ENCODE measurements around the gene CLMN.

CLMN gene

DNA sequence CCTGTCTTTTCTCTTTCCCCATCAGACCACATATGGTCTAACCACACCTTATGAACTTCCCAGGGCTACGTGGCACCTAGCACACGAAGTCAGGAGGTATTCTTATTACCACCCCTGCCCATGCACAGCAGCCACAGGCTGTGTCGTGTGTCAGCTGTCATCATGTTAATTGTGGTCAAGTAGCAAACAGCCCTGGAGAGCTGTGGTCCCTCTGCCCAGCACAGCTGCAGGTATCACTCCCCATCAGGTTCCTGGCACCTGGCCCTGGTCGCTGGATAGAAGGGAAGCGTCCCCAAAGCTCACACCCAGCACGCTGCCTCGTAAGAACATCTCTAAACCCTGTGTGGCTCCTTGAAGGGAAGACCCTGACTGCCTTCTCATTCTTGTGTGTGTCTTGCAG, 45.4 kb downstream of the CLMN start:
- Histone ChIP-seq H3K27me3 (ENCODE audit: control insufficient read depth, insufficient read depth, low read length) (no peaks in the 10 kb centered on the region), H3K4me1 (ENCODE audit: control insufficient read depth, low read depth, low read length) (no peaks in the 10 kb centered on the region), H3K9me3 (ENCODE audit: control insufficient read depth, low read depth, low read length) (peaks cover 2% of the 10 kb centered on the region), H3K4me3 (ENCODE audit: low read length) (no peak overlapping the region), H3K27ac (ENCODE audit: low read length) (no peak overlapping the region), H3K9ac (ENCODE audit: low read length) (no peak overlapping the region), H3K36me3 (ENCODE audit: control insufficient read depth, low read depth, low read length) (no peaks in the 10 kb centered on the region)

GRCh38 chr14:95273001-95273978, 46.4 kb downstream of the CLMN start:
- no peak overlapping the region for H3K9ac ChIP-seq (ENCODE audit: low read length)
- H3K36me3 ChIP-seq (ENCODE audit: control insufficient read depth, low read depth, low read length): no peaks in the 10 kb centered on the region
- no peak overlapping the region for H3K27ac ChIP-seq (ENCODE audit: low read length)

DNA sequence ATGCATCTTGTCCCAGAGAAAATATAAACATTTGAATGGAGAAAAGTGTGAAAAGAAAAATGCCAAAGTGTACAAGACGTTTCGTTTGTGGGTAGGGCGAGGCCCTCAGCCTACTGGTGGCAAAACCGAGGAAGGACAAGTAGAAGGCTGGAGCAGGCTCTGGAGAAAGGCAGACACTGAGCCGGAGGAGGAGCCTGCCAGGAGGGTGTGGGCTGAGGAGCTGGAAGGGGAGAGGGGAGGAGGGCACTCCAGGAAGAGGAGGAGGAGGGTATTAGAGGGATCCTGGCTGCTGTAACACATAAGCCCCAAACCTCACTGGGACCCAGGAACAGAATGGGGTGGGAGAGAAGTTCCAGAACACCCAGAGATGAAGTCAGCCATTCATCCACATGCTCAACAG, 47.7 kb downstream of the CLMN start:
- Histone ChIP-seq H3K36me3 (ENCODE audit: control insufficient read depth, low read depth, low read length) (no peaks in the 10 kb centered on the region), H3K27me3 (ENCODE audit: control insufficient read depth, insufficient read depth, low read length) (no peaks in the 10 kb centered on the region), H3K9ac (ENCODE audit: low read length) (no peak overlapping the region), H3K4me3 (ENCODE audit: low read length) (no peak overlapping the region), H3K9me3 (ENCODE audit: control insufficient read depth, low read depth, low read length) (no peaks in the 10 kb centered on the region), H3K4me1 (ENCODE audit: control insufficient read depth, low read depth, low read length) (no peaks in the 10 kb centered on the region), H3K27ac (ENCODE audit: low read length) (no peak overlapping the region)

More at GRCh38 chr14:95273001-95273978, 46.4 kb downstream of the CLMN start:
- Histone ChIP-seq H3K9me3 (ENCODE audit: control insufficient read depth, low read depth, low read length) (peaks cover under 1% of the 10 kb centered on the region), H3K4me3 (ENCODE audit: low read length) (no peak overlapping the region), H3K27me3 (ENCODE audit: control insufficient read depth, insufficient read depth, low read length) (no peaks in the 10 kb centered on the region), H3K4me1 (ENCODE audit: control insufficient read depth, low read depth, low read length) (no peaks in the 10 kb centered on the region)

- Histone ChIP-seq H3K9ac (ENCODE audit: low read length) (no peak overlapping the region), H3K27me3 (ENCODE audit: control insufficient read depth, insufficient read depth, low read length) (no peaks in the 10 kb centered on the region), H3K4me1 (ENCODE audit: control insufficient read depth, low read depth, low read length) (no peaks in the 10 kb centered on the region), H3K9me3 (ENCODE audit: control insufficient read depth, low read depth, low read length) (no peaks in the 10 kb centered on the region), H3K4me3 (ENCODE audit: low read length) (no peak overlapping the region), H3K36me3 (ENCODE audit: control insufficient read depth, low read depth, low read length) (no peaks in the 10 kb centered on the region), H3K27ac (ENCODE audit: low read length) (no peak overlapping the region)
Measured at GRCh38 chr14:95270203-95270602, 49.5 kb downstream of the CLMN start.

GRCh38 chr14:95269493-95269892, 50.2 kb downstream of the CLMN start:
- Histone ChIP-seq H3K9ac (ENCODE audit: low read length) (no peak overlapping the region), H3K9me3 (ENCODE audit: control insufficient read depth, low read depth, low read length) (no peaks in the 10 kb centered on the region), H3K4me3 (ENCODE audit: low read length) (no peak overlapping the region), H3K36me3 (ENCODE audit: control insufficient read depth, low read depth, low read length) (no peaks in the 10 kb centered on the region), H3K27me3 (ENCODE audit: control insufficient read depth, insufficient read depth, low read length) (no peaks in the 10 kb centered on the region), H3K4me1 (ENCODE audit: control insufficient read depth, low read depth, low read length) (no peaks in the 10 kb centered on the region), H3K27ac (ENCODE audit: low read length) (no peak overlapping the region)

DNA sequence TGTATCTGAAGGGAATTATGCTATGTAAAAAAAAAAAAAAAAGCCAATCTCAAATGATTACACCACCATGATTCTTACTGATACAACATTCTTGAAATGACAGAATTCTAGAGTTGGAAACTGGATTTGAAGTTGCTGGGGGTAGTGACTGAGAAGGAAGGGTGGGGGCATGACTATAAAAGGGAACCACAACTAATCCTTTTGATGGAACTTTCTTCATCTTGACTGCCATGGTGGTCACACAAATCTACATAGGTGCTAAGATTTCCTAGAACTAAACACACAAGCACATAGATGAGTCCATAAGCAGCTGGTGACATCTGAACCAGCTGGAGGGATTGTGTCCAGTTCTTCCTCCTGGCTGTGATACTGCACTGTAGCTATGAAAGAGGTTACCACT, 51.4 kb downstream of the CLMN start:
- Histone ChIP-seq H3K4me1 (ENCODE audit: control insufficient read depth, low read depth, low read length) (no peaks in the 10 kb centered on the region), H3K9ac (ENCODE audit: low read length) (no peak overlapping the region), H3K27ac (ENCODE audit: low read length) (no peak overlapping the region), H3K4me3 (ENCODE audit: low read length) (no peak overlapping the region), H3K27me3 (ENCODE audit: control insufficient read depth, insufficient read depth, low read length) (no peaks in the 10 kb centered on the region), H3K36me3 (ENCODE audit: control insufficient read depth, low read depth, low read length) (no peaks in the 10 kb centered on the region), H3K9me3 (ENCODE audit: control insufficient read depth, low read depth, low read length) (no peaks in the 10 kb centered on the region)

GRCh38 chr14:95267306-95267705, 52.4 kb downstream of the CLMN start:
- Histone ChIP-seq H3K9ac (ENCODE audit: low read length) (no peak overlapping the region), H3K36me3 (ENCODE audit: control insufficient read depth, low read depth, low read length) (no peaks in the 10 kb centered on the region), H3K9me3 (ENCODE audit: control insufficient read depth, low read depth, low read length) (no peaks in the 10 kb centered on the region), H3K27ac (ENCODE audit: low read length) (no peak overlapping the region), H3K4me3 (ENCODE audit: low read length) (no peak overlapping the region), H3K27me3 (ENCODE audit: control insufficient read depth, insufficient read depth, low read length) (no peaks in the 10 kb centered on the region), H3K4me1 (ENCODE audit: control insufficient read depth, low read depth, low read length) (no peaks in the 10 kb centered on the region)

- Histone ChIP-seq H3K27ac (ENCODE audit: low read length) (no peak overlapping the region), H3K4me3 (ENCODE audit: low read length) (no peak overlapping the region), H3K4me1 (ENCODE audit: control insufficient read depth, low read depth, low read length) (no peaks in the 10 kb centered on the region), H3K27me3 (ENCODE audit: control insufficient read depth, insufficient read depth, low read length) (no peaks in the 10 kb centered on the region), H3K9ac (ENCODE audit: low read length) (no peak overlapping the region), H3K9me3 (ENCODE audit: control insufficient read depth, low read depth, low read length) (no peaks in the 10 kb centered on the region), H3K36me3 (ENCODE audit: control insufficient read depth, low read depth, low read length) (no peaks in the 10 kb centered on the region)
Measured at GRCh38 chr14:95265106-95266094, 54.3 kb downstream of the CLMN start.

DNA sequence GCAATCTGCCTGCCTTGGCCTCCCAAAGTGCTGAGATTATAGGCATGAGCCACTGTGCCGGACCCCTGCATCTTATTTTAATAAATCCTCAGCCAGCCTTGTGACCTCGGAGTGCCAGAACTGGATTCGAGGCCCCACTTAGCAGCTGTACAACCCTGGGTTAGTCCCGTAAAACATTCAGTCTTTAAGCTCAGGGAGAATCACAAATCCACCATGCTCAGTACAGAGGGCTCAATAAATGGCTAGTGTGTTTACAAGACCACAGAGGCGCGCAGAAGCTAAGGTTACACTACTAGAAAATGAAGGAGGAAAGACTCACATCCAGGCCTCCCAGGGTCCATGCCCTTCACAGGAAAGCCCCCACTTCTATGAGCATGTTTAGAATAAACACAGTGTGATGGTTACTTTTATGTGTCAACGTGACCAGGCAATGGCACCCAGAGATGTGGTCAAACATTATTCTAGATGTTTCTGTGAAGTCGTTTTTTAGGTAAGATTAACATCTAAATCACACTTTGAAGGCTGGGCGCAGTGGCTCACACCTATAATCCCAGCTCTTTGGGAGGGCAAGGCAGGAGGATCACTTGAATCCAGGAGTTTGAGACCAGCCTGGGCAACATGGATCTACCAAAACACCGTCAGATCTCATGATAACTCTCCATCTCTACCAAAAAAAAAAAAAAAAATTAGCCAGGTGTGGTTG, 55.3 kb downstream of the CLMN start:
- H3K27ac ChIP-seq (ENCODE audit: low read length): no peak overlapping the region

DNA sequence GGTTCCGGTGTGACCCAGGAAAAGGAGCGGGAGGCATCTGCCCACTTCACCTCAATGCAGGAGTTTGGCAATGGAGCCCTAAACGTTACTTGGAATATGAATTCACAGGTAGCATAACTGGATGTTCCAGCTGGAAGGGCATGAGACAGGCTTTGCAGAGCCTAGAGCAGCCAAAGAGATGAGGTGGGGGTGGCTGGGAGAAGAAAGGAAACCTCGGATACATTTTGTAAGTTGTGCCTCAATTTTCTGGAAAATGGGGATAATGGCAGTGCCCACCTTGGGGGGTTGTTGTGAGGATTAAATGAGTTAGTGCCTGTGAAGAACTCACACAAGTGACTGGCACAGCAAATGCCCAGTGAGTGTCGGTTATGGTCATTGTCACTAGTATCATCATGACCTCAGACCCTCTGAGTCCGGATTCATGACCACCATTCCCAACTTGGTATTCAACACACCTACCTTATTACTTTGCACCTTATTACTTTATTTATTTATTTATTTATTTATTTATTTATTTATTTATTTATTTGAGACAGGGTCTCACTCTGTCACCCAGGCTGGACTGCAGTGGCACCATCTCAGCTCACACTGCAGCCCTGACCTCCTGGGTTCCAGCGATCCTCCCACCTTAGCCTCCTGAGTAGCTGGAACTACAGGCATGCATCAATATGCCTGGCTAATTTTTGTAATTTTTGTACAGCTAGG, 56.0 kb downstream of the CLMN start:
- Histone ChIP-seq H3K4me3 (ENCODE audit: low read length) (no peak overlapping the region), H3K36me3 (ENCODE audit: control insufficient read depth, low read depth, low read length) (no peaks in the 10 kb centered on the region), H3K9me3 (ENCODE audit: control insufficient read depth, low read depth, low read length) (no peaks in the 10 kb centered on the region), H3K9ac (ENCODE audit: low read length) (no peak overlapping the region), H3K27me3 (ENCODE audit: control insufficient read depth, insufficient read depth, low read length) (no peaks in the 10 kb centered on the region), H3K27ac (ENCODE audit: low read length) (no peak overlapping the region), H3K4me1 (ENCODE audit: control insufficient read depth, low read depth, low read length) (peaks cover 7% of the 10 kb centered on the region)

More for the DNA sequence above, 55.3 kb downstream of the CLMN start:
- Histone ChIP-seq H3K4me3 (ENCODE audit: low read length) (no peak overlapping the region), H3K36me3 (ENCODE audit: control insufficient read depth, low read depth, low read length) (no peaks in the 10 kb centered on the region), H3K9me3 (ENCODE audit: control insufficient read depth, low read depth, low read length) (no peaks in the 10 kb centered on the region), H3K27me3 (ENCODE audit: control insufficient read depth, insufficient read depth, low read length) (no peaks in the 10 kb centered on the region), H3K4me1 (ENCODE audit: control insufficient read depth, low read depth, low read length) (peaks cover 3% of the 10 kb centered on the region), H3K9ac (ENCODE audit: low read length) (no peak overlapping the region)

Data from iPS-18a (cell line).